SK-N-MC (cell line): ENCODE measurements around the gene CDH22.

Experiments used
- EZH2 ChIP-seq: fragments of 200-600 bp; sonication (generic); IDR thresholded peaks from one replicate; pipeline ENCODE4 v1.6.1; 2017; ENCODE audit warnings: antibody characterized with exemption
- POLR2AphosphoS5 ChIP-seq: IDR thresholded peaks from 2 replicates; pipeline ENCODE4 v1.6.1; 2012; ENCODE audit warnings: mild to moderate bottlenecking, low read depth, low read length, borderline replicate concordance

DNA sequence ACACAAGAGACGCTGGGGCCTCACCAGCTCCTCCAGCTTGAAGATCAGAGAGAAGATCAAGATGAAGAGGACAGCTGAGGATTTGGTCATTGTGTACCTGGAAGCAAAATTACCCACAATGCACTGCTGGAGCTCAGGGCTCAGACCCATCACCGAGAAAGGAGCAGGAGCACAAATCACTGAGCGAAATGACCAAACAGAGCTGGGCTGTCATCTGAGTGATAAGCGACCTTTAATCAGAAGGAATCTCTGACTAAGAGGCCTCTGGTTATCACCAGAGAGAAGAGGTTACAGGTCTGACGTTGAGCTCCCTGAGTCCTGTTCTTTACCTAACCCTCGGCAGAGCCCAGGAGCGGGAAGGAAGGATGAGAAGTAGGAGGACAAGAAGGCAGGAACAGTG, 47.5 kb upstream of the CDH22 start:
- TF ChIP-seq POLR2AphosphoS5, result no peak
- no peak for TF ChIP-seq EZH2
